CD4-positive, alpha-beta T cell (primary cell): ENCODE results near the gene PTGER4. TPM values are rescaled to one million over a fixed set of nuclear protein-coding genes. Genes with fewer than 3 reads are reported as not detected.

Source experiments
- ATAC-seq: fragments of 200-7000 bp; cut with Tn5 transposase; one replicate; pipeline ENCODE4 v1.10.0; 2022; ENCODE audit warnings: mild to moderate bottlenecking; ENCODE audit not compliant: poor library complexity
- CTCF ChIA-PET: fragments of 350-600 bp; sonication (Branson Sonifier 250); formaldehyde crosslinking; loops from one replicate; lab custom pipeline; 2021; ENCODE audit warnings: antibody characterized with exemption, inconsistent platforms; lab: Charles Lee
- POLR2A ChIA-PET: fragments of 350-600 bp; sonication (Branson Sonifier 250); formaldehyde crosslinking; loops from one replicate; lab custom pipeline; 2021; ENCODE audit warnings: antibody characterized with exemption, inconsistent platforms; lab: Charles Lee
- DNase-seq, 14 experiments: peaks; one replicate each; pipeline ENCODE4 v3.0.0-alpha.2; 2013 to 2020; ENCODE audit warnings: mixed read lengths in 2 of 14
- H3K27ac ChIP-seq, 2 donors: one replicate each; pipeline versions ENCODE4 v1.5.1 to v1.7.0; 2013; ENCODE audit warnings: low read length in 2 of 2, low read depth in 1 of 2, mild to moderate bottlenecking in 1 of 2
- H3K27me3 ChIP-seq, 2 experiments: 1 replicate in 1 of 2; 2 replicates in 1 of 2; pipeline versions ENCODE4 v1.6.1 to v1.7.0; 2013; ENCODE audit warnings: low read length in 2 of 2, control low read depth in 1 of 2, mild to moderate bottlenecking in 1 of 2, moderate library complexity in 1 of 2; ENCODE audit not compliant: insufficient read depth in 2 of 2, control insufficient read depth in 1 of 2
- H3K36me3 ChIP-seq: one replicate; pipeline ENCODE4 v1.6.1; 2013; ENCODE audit warnings: low read length, control low read depth; ENCODE audit not compliant: insufficient read depth
- H3K4me1 ChIP-seq: one replicate; pipeline ENCODE4 v1.6.1; 2013; ENCODE audit warnings: low read length, control low read depth; ENCODE audit not compliant: insufficient read depth
- H3K4me3 ChIP-seq: one replicate; pipeline ENCODE4 v1.5.1; 2013; ENCODE audit warnings: mild to moderate bottlenecking, low read length, moderate library complexity
- H3K9me3 ChIP-seq, 2 experiments: 1 replicate in 1 of 2; 2 replicates in 1 of 2; pipeline versions ENCODE4 v1.6.1 to v1.7.0; 2013; ENCODE audit warnings: low read length in 2 of 2, mild to moderate bottlenecking in 2 of 2, control low read depth in 1 of 2, moderate library complexity in 1 of 2; ENCODE audit not compliant: control insufficient read depth in 1 of 2, insufficient read depth in 1 of 2
- H3K27ac Mint-ChIP-seq: one replicate; pipeline ENCODE4 v1.8.0; 2020; ENCODE audit warnings: mixed read lengths
- H3K27me3 Mint-ChIP-seq: one replicate; pipeline ENCODE4 v1.8.0; 2021; ENCODE audit warnings: mixed read lengths
- H3K36me3 Mint-ChIP-seq: one replicate; pipeline ENCODE4 v1.8.0; 2021; ENCODE audit warnings: low read depth, mixed read lengths
- H3K4me1 Mint-ChIP-seq: one replicate; pipeline ENCODE4 v1.8.0; 2021; ENCODE audit warnings: low read depth, mixed read lengths
- H3K4me3 Mint-ChIP-seq: one replicate; pipeline ENCODE4 v1.8.0; 2020; ENCODE audit warnings: mild to moderate bottlenecking, mixed read lengths
- H3K9me3 Mint-ChIP-seq: one replicate; pipeline ENCODE4 v1.8.0; 2020; ENCODE audit warnings: mixed read lengths
- intact Hi-C, 2 experiments: fragments of 100-400 bp; cut with DNase I in 1 of 2; cut with micrococcal nuclease in 1 of 2; formaldehyde crosslinking; loops; one replicate each; pipeline versions ENCODE4 v1.15.1 to v1.9.0; 2023 to 2025; cut with DNase I, micrococcal nuclease
- total RNA-seq, 174 experiments: library from RNA in 2 of 174; stranded (reverse) in 2 of 174; gene quantifications; one replicate each; pipeline ENCODE4 v1.2.3 and lab custom pipeline; 2021 to 2026
- TF ChIP-seq, protein P1 (sequence below): fragments of 200-600 bp; IDR thresholded peaks from one replicate; pipeline ENCODE4 v1.8.0; 2022; ENCODE audit warnings: antibody characterized with exemption, mild to moderate bottlenecking

PTGER4 gene
- total RNA-seq, 2 experiments from 2014 or later, result 352 to 356 TPM

GRCh38 chr5:40714001-40714400 lies 34.3 kb downstream of the PTGER4 start:
- ATAC-seq (no peak), DNase-seq (no peak)
- Histone ChIP-seq H3K36me3 (peaks cover 15% of the 10 kb centered on the region), H3K27me3 (no peaks in the 10 kb centered on the region), H3K9me3 (no peaks in the 10 kb centered on the region), H3K4me1 (no peaks in the 10 kb centered on the region), H3K27ac (no peak overlapping the region), H3K4me3 (no peak overlapping the region)
- POLR2A ChIA-PET, result interaction anchor here (0.9 kb wide), 1 partner anchor 11 kb away, joined by 3 read pairs; no protein-coding TSS in a partner anchor
- Mint-ChIP-seq H3K4me3 (no peak overlapping the region), H3K27me3 (no peaks in the 10 kb centered on the region), H3K9me3 (peaks cover 5% of the 10 kb centered on the region), H3K36me3 (peaks cover 62% of the 10 kb centered on the region), H3K4me1 (peaks cover 15% of the 10 kb centered on the region), H3K27ac (no peak overlapping the region)
- intact Hi-C loops, result no loop called here
- CTCF ChIA-PET, result no interaction called here
- TF ChIP-seq, protein P1, sequence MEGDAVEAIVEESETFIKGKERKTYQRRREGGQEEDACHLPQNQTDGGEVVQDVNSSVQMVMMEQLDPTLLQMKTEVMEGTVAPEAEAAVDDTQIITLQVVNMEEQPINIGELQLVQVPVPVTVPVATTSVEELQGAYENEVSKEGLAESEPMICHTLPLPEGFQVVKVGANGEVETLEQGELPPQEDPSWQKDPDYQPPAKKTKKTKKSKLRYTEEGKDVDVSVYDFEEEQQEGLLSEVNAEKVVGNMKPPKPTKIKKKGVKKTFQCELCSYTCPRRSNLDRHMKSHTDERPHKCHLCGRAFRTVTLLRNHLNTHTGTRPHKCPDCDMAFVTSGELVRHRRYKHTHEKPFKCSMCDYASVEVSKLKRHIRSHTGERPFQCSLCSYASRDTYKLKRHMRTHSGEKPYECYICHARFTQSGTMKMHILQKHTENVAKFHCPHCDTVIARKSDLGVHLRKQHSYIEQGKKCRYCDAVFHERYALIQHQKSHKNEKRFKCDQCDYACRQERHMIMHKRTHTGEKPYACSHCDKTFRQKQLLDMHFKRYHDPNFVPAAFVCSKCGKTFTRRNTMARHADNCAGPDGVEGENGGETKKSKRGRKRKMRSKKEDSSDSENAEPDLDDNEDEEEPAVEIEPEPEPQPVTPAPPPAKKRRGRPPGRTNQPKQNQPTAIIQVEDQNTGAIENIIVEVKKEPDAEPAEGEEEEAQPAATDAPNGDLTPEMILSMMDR, result no peak

DNA sequence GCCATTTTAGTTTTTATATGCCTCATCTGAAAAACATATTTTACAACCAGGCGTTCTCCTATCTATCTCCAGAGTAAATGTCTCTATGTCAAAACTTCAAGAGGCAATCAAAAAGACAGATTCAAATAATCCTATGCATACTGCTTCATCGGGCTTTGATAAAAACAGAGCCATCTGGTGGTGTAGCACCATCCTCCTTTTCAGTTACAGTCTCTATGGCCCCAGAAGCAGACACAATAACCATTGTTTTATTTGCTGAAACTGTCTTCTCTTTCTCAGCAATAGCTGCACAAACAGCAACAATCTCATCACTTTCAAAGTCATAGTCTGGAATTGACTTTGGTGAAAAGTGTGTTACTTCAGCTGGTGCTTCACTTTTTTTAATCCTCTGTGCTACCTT lies 36.3 kb downstream of the PTGER4 start:
- Histone ChIP-seq H3K4me3 (no peak overlapping the region), H3K9me3 (no peaks in the 10 kb centered on the region), H3K27me3 (no peaks in the 10 kb centered on the region), H3K4me1 (no peaks in the 10 kb centered on the region), H3K36me3 (peaks cover 22% of the 10 kb centered on the region), H3K27ac (no peak overlapping the region)
- DNase-seq (peak in 1 of 14 experiments; percentile 30), ATAC-seq (no peak)
- Mint-ChIP-seq H3K36me3 (peaks cover 66% of the 10 kb centered on the region), H3K9me3 (peaks cover 2% of the 10 kb centered on the region), H3K27me3 (no peaks in the 10 kb centered on the region), H3K27ac (peak overlapping the region; percentile 22), H3K4me3 (no peak overlapping the region), H3K4me1 (peaks cover 16% of the 10 kb centered on the region)
- POLR2A ChIA-PET, result no interaction called here
- intact Hi-C loops, result no loop called here
- CTCF ChIA-PET, result no interaction called here
- TF ChIP-seq, protein P1, result no peak

- Mint-ChIP-seq H3K4me3 (no peak overlapping the region), H3K9me3 (no peaks in the 10 kb centered on the region), H3K4me1 (peaks cover 22% of the 10 kb centered on the region), H3K36me3 (peaks cover 66% of the 10 kb centered on the region), H3K27me3 (no peaks in the 10 kb centered on the region), H3K27ac (peak overlapping the region; percentile 22)
- no peak for ATAC-seq
- Histone ChIP-seq H3K9me3 (no peaks in the 10 kb centered on the region), H3K36me3 (peaks cover 19% of the 10 kb centered on the region), H3K4me3 (no peak overlapping the region), H3K27me3 (no peaks in the 10 kb centered on the region), H3K27ac (no peak overlapping the region), H3K4me1 (no peaks in the 10 kb centered on the region)
- TF ChIP-seq, protein P1, result no peak
- ChIA-PET CTCF (interaction anchor here (0.5 kb wide), 1 partner anchor 572 kb away, joined by 3 read pairs; no protein-coding TSS in a partner anchor), POLR2A (no interaction called here)
- intact Hi-C loops, result no loop called here
- DNase-seq, result no peak
These were observed 36.9 kb downstream of the PTGER4 start for GRCh38 chr5:40716590-40716989.
